Measurements from ENCODE around the gene EFNA2. TPM values are rescaled to one million over a fixed set of nuclear protein-coding genes. Genes with fewer than 3 reads are reported as not detected.

EFNA2 gene
- polyA plus RNA-seq, 1 donor from 2014 or later, result 10.3 TPM

DNA sequence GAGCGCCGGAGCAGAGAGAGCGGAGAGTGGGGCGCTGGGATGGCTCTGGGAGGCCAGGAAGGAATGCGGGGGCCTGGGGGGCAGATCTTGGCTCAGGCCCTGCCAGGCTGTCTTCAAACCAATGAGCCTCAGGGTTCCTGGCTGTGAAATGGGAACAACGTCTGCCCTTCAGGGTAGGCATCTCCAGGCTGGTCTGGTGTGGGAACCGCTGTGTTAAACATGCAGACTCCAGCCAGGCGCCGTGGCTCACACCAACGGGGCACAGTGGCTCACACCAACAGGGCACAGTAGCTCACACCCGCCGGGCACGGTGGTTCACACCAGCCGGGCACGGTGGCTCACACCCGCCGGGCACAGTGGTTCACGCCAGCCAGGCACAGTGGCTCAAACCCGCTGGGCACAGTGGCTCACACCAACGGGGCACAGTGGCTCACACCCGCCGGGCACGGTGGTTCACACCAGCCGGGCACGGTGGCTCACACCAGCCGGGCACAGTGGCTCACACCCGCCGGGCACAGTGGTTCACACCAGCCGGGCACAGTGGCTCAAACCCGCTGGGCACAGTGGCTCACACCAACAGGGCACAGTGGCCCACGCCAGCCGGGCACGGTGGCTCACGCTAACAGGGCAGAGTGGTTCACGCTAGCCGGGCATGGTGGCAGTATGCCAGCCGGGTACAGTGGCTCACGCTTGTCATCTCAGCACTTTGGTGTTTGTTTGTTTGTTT lies 40.1 kb downstream of the EFNA2 start:
- Histone ChIP-seq H4K20me1 (ENCODE audit: insufficient read depth) (no peaks in the 10 kb centered on the region), H3K9me3 (ENCODE audit: low read length) (no peaks in the 10 kb centered on the region), H3K36me3 (ENCODE audit: insufficient read depth, low read length) (no peaks in the 10 kb centered on the region), H3K4me3 (ENCODE audit: low read length) (no peak overlapping the region), H3K4me2 (ENCODE audit: low read length) (no peak overlapping the region), H3K9ac (ENCODE audit: low read length) (no peak overlapping the region), H3K79me2 (replicated peaks; ENCODE audit: insufficient read depth, low read length) (no peaks in the 10 kb centered on the region), H3F3A (ENCODE audit: insufficient read depth, low read length, poor library complexity, severe bottlenecking) (no peaks in the 10 kb centered on the region), H3K27me3 (ENCODE audit: insufficient read depth, low read depth, low read length) (no peaks in the 10 kb centered on the region), H3K9me2 (ENCODE audit: insufficient read depth, low read length) (no peaks in the 10 kb centered on the region), H2AFZ (ENCODE audit: low read depth, low read length) (no peak overlapping the region), H3K27ac (ENCODE audit: low read length) (no peak overlapping the region)
- TF ChIP-seq MXI1 (conservative IDR thresholded peaks at IDR 0.05; ENCODE audit: poor library complexity, severe bottlenecking), result no peak
- no peak for TF ChIP-seq EP300 (conservative IDR thresholded peaks at IDR 0.05; ENCODE audit: poor library complexity, severe bottlenecking)
- no peak for TF ChIP-seq TAF1 (IDR thresholded peaks at IDR 0.05; ENCODE audit: low read depth)
- TF ChIP-seq REST (IDR thresholded peaks at IDR 0.05; ENCODE audit: borderline replicate concordance), result no peak
- TF ChIP-seq, protein P1, sequence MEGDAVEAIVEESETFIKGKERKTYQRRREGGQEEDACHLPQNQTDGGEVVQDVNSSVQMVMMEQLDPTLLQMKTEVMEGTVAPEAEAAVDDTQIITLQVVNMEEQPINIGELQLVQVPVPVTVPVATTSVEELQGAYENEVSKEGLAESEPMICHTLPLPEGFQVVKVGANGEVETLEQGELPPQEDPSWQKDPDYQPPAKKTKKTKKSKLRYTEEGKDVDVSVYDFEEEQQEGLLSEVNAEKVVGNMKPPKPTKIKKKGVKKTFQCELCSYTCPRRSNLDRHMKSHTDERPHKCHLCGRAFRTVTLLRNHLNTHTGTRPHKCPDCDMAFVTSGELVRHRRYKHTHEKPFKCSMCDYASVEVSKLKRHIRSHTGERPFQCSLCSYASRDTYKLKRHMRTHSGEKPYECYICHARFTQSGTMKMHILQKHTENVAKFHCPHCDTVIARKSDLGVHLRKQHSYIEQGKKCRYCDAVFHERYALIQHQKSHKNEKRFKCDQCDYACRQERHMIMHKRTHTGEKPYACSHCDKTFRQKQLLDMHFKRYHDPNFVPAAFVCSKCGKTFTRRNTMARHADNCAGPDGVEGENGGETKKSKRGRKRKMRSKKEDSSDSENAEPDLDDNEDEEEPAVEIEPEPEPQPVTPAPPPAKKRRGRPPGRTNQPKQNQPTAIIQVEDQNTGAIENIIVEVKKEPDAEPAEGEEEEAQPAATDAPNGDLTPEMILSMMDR (IDR thresholded peaks at IDR 0.05; ENCODE audit: poor library complexity, severe bottlenecking), result no peak
- no peak for TF ChIP-seq POLR2AphosphoS5 (IDR thresholded peaks at IDR 0.05)
- no peak for TF ChIP-seq EZH2 (IDR thresholded peaks at IDR 0.05; ENCODE audit: borderline replicate concordance, insufficient read depth, low read length, poor library complexity, severe bottlenecking)
- no peak for TF ChIP-seq RAD21 (conservative IDR thresholded peaks at IDR 0.05)
- TF ChIP-seq SMC3 (conservative IDR thresholded peaks at IDR 0.05; ENCODE audit: poor library complexity), result no peak

GRCh38 chr19:1327125-1327524 lies 41.5 kb downstream of the EFNA2 start:
- no peaks in the 10 kb centered on the region for H3K27me3 ChIP-seq (ENCODE audit: insufficient read depth, low read depth, low read length)
- no peak overlapping the region for H2AFZ ChIP-seq (ENCODE audit: low read depth, low read length)

More at GRCh38 chr19:1327125-1327524, 41.5 kb downstream of the EFNA2 start:
- no peak overlapping the region for H3K9ac ChIP-seq (ENCODE audit: low read length)
- no peaks in the 10 kb centered on the region for H3K79me2 ChIP-seq (replicated peaks; ENCODE audit: insufficient read depth, low read length)
- no peaks in the 10 kb centered on the region for H3K9me2 ChIP-seq (ENCODE audit: insufficient read depth, low read length)
- H3K4me3 ChIP-seq (ENCODE audit: low read length), result no peak overlapping the region
- no peak overlapping the region for H3K4me2 ChIP-seq (ENCODE audit: low read length)
- H3K27ac ChIP-seq (ENCODE audit: low read length), result no peak overlapping the region
- TF ChIP-seq EZH2 (IDR thresholded peaks at IDR 0.05; ENCODE audit: borderline replicate concordance, insufficient read depth, low read length, poor library complexity, severe bottlenecking), result no peak
- no peak for TF ChIP-seq REST (IDR thresholded peaks at IDR 0.05; ENCODE audit: borderline replicate concordance)
- no peak for TF ChIP-seq RAD21 (conservative IDR thresholded peaks at IDR 0.05)
- H3K9me3 ChIP-seq (ENCODE audit: low read length), result no peaks in the 10 kb centered on the region
- H3F3A ChIP-seq (ENCODE audit: insufficient read depth, low read length, poor library complexity, severe bottlenecking), result no peaks in the 10 kb centered on the region
- no peaks in the 10 kb centered on the region for H3K36me3 ChIP-seq (ENCODE audit: insufficient read depth, low read length)
- H4K20me1 ChIP-seq (ENCODE audit: insufficient read depth), result no peaks in the 10 kb centered on the region
